ENCODE results near the gene PPP2R5E. TPM values are rescaled to one million over a fixed set of nuclear protein-coding genes. Genes with fewer than 3 reads are reported as not detected.

PPP2R5E gene
- total and polyA plus RNA-seq, 2 of the 8 experiments (the other 6 are each of a cell fraction or from before 2014, with no cell fraction given), result 6.8 to 64.6 TPM

DNA sequence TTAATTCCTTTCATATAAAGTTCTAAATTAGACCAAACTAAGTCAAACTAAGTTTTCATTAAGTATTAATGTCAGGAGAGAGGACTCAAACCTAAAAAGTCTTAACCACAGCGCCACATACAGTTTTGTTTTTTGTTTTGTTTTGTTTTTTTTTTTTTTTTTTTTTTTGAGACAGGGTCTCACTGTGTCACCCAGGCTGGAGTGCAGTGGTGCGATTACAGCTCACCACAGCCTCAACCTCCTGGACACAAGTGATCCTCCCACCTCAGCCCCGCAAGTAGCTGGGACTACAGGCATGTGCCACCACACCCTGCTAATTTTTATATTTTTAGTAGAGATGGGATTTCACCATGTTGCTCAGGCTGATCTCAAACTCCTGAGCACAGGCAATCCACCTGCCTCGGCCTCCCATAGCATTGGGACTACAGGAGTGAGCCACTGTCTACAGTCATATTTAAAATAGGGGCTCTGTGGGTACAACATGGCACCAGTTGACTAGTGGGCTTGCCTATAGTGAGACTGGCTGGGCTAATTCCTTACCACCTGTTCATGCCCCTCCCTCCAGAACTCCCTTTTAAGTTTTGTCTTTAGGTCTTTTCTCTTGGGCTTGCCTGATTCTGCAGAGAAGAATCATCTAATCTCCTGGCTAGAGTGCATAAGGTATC, 110.2 kb downstream of the PPP2R5E start:
- H3K14ac ChIP-seq (ENCODE audit: insufficient read length), result no peak overlapping the region
- 0 out of 2 replicates have a peak, but pooled peaks cover 2% of the 10 kb centered on the region for H3K23me2 ChIP-seq (ENCODE audit: low read depth, low read length)
- H3K56ac ChIP-seq (replicated peaks; ENCODE audit: insufficient read length, low read depth, low read length), result no peak overlapping the region
- H3K4me3 ChIP-seq (ENCODE audit: extremely low read depth in 1 of 4, insufficient read depth in 2 of 4, low read depth in 3 of 4, low read length in 4 of 4), result no peak overlapping the region
- H3K4me1 ChIP-seq (replicated peaks in 1 of 4; ENCODE audit: control insufficient read depth in 3 of 4, insufficient read depth in 4 of 4, low read length in 3 of 4), result peaks cover 0 to 16% (median 7%) of the 10 kb centered on the region in 4 experiments; a peak in 5 of 7 replicates
- H2AK5ac ChIP-seq (ENCODE audit: low read depth, low read length), result no peak overlapping the region
- H2BK15ac ChIP-seq (ENCODE audit: low read length), result no peak overlapping the region
- H2BK5ac ChIP-seq (ENCODE audit: low read depth, low read length), result no peak overlapping the region
- no peak overlapping the region for H3K4ac ChIP-seq (replicated peaks; ENCODE audit: insufficient read length, low read depth, low read length)
- peaks cover 4% of the 10 kb centered on the region; the same call in 1 of the 2 replicates for H3K79me1 ChIP-seq (ENCODE audit: low read depth, low read length)
- H3K79me2 ChIP-seq (ENCODE audit: control insufficient read depth in 1 of 2, insufficient read depth in 2 of 2, low read length in 2 of 2), result peaks cover 0 to 77% of the 10 kb centered on the region in 2 experiments; a peak in 2 of 4 replicates
- H3K23ac ChIP-seq (ENCODE audit: insufficient read length), result no peak overlapping the region
- DNase-seq (ENCODE audit: low read depth in 1 of 2, low spot score in 2 of 2), result no peak
- no peaks in the 10 kb centered on the region; a peak in 1 of 8 replicates for H3K36me3 ChIP-seq (ENCODE audit: control insufficient read depth in 2 of 4, insufficient read depth in 4 of 4, low read length in 3 of 4)
- H4K8ac ChIP-seq (ENCODE audit: extremely low read depth, insufficient read depth, low read length), result no peak overlapping the region
- H2BK12ac ChIP-seq (ENCODE audit: low read depth, low read length), result no peak overlapping the region
- no peak overlapping the region for H2AFZ ChIP-seq (ENCODE audit: low read length)
- no peak overlapping the region for H3K18ac ChIP-seq (ENCODE audit: extremely low read depth, low read length)
- peaks cover 0 to 12% of the 10 kb centered on the region in 2 experiments for H4K20me1 ChIP-seq (replicated peaks in 1 of 2; ENCODE audit: control insufficient read depth in 1 of 2, insufficient read depth in 2 of 2, low read length in 2 of 2)
- H2BK120ac ChIP-seq (replicated peaks; ENCODE audit: low read depth, low read length), result no peak overlapping the region
- H3K27ac ChIP-seq (ENCODE audit: low read depth, low read length), result no peak overlapping the region
- H2BK20ac ChIP-seq (ENCODE audit: low read length), result no peak overlapping the region
- no peak overlapping the region for H4K5ac ChIP-seq (ENCODE audit: insufficient read length, low read depth, low read length)
- FAIRE-seq, result no peak
- H4K91ac ChIP-seq (replicated peaks; ENCODE audit: insufficient read length, low read length), result no peak overlapping the region
- no peaks in the 10 kb centered on the region for H3K27me3 ChIP-seq (replicated peaks in 1 of 4; ENCODE audit: control insufficient read depth in 3 of 4, extremely low read depth in 1 of 4, insufficient read depth in 3 of 4, low read length in 3 of 4)
- H3K9ac ChIP-seq (replicated peaks in 1 of 4; ENCODE audit: extremely low read depth in 1 of 4, low read depth in 3 of 4, low read length in 3 of 4), result no peak overlapping the region
- ChIA-PET CTCF (ENCODE audit: partially characterized antibody) (interaction anchor here (0.6 to 1.0 kb wide), 2 partner anchors 44 to 58 kb away, joined by 3 read pairs; no protein-coding TSS in a partner anchor), POLR2A (ENCODE audit: partially characterized antibody) (interaction anchor here (0.8 kb wide), 1 partner anchor 209 kb away, joined by 4 read pairs; the partner anchor contains the start of gene WDR89)
- WGBS, 2 experiments (ENCODE audit: extremely low coverage in 1 of 2, insufficient coverage in 1 of 2, insufficient read length in 1 of 2, insufficient replicate concordance in 2 of 2, low coverage in 1 of 2, low lambda C conversion rate in 2 of 2, missing lambda C conversion rate in 1 of 2), result 97% methylated on average over 4 of the region's 4 CpGs; no CpG with 5 or more reads in 1 of the 2 experiments
- H3K4me2 ChIP-seq (ENCODE audit: insufficient read depth in 1 of 2, low read depth in 2 of 2, low read length in 2 of 2), result no peak overlapping the region
- no peaks in the 10 kb centered on the region for H3K9me3 ChIP-seq (ENCODE audit: insufficient read depth in 2 of 2, low read depth in 1 of 2, low read length in 1 of 2)
- TF ChIP-seq NRF1 (IDR thresholded peaks at IDR 0.05; ENCODE audit: low read depth, low read length), result no peak
- TF ChIP-seq KDM1A (IDR thresholded peaks at IDR 0.05; ENCODE audit: borderline replicate concordance, low read length), result no peak
- TF ChIP-seq CTBP2 (IDR thresholded peaks at IDR 0.05; ENCODE audit: borderline replicate concordance, insufficient read depth, insufficient read length, low read length), result no peak
- no peak for TF ChIP-seq ZNF274 (IDR thresholded peaks at IDR 0.05; ENCODE audit: borderline replicate concordance, extremely low read depth, low read length)
- no peak for TF ChIP-seq RBBP5 (IDR thresholded peaks at IDR 0.05; ENCODE audit: borderline replicate concordance, low read depth, low read length)
- no peak for TF ChIP-seq FOSL1 (IDR thresholded peaks at IDR 0.05; ENCODE audit: insufficient read depth, low read depth, low read length)
- TF ChIP-seq EGR1 (IDR thresholded peaks at IDR 0.05; ENCODE audit: borderline replicate concordance, low read depth, low read length), result no peak
- TF ChIP-seq RFX5 (IDR thresholded peaks at IDR 0.05; ENCODE audit: borderline replicate concordance, low read depth, low read length), result no peak
- no peak for TF ChIP-seq EZH2 (IDR thresholded peaks at IDR 0.05; ENCODE audit: low read depth, low read length, severe bottlenecking)
- TF ChIP-seq CREB1 (IDR thresholded peaks at IDR 0.05), result no peak
- no peak for TF ChIP-seq GABPA (IDR thresholded peaks at IDR 0.05; ENCODE audit: borderline replicate concordance, insufficient read depth, low read length)
- TF ChIP-seq JUN (IDR thresholded peaks at IDR 0.05; ENCODE audit: low read depth, low read length), result no peak

Data from H1 (cell line).